IMR-90 (cell line): Measurements from ENCODE around the gene ZNF526. TPM values are rescaled to one million over a fixed set of nuclear protein-coding genes. Genes with fewer than 3 reads are reported as not detected.

Experiments used
- ATAC-seq: fragments of 200-7000 bp; cut with Tn5 transposase; 2 replicates; pipeline ENCODE4 v1.9.1; 2020; ENCODE audit warnings: low read depth, mild to moderate bottlenecking, moderate library complexity
- BruUV-seq: library from RNA; stranded (reverse); fragments of 400-500 nt; replicated peaks from 2 replicates; lab custom pipeline; 2021; lab: Mats Ljungman, UMichigan
- CTCF ChIA-PET: fragments of 300-600 bp; formaldehyde crosslinking; extraction: SDS; loops from one replicate; lab custom pipeline; 2021; ENCODE audit warnings: antibody characterized with exemption; lab: Yijun Ruan, JAX
- POLR2A ChIA-PET: fragments of 300-600 bp; sonication (Branson Sonifier 250); formaldehyde crosslinking; loops from one replicate; lab custom pipeline; 2022; ENCODE audit warnings: antibody characterized with exemption; ENCODE audit not compliant: unreplicated experiment; lab: Charles Lee
- DNase-seq: peaks from one replicate; pipeline ENCODE4 v3.0.0; 2013
- H2AFZ ChIP-seq: replicated peaks from 2 replicates; pipeline ENCODE3; 2013; ENCODE audit warnings: low read length, mild to moderate bottlenecking; ENCODE audit not compliant: poor library complexity
- H2AK5ac ChIP-seq: 2 replicates; pipeline ENCODE4 v1.6.1; 2013; ENCODE audit warnings: low read depth, low read length, inconsistent platforms
- H2AK9ac ChIP-seq: replicated peaks from 2 replicates; pipeline ENCODE3; 2013; ENCODE audit warnings: mild to moderate bottlenecking, low read depth, low read length, moderate library complexity; ENCODE audit not compliant: poor library complexity
- H2BK120ac ChIP-seq: 2 replicates; pipeline ENCODE4 v1.6.1; 2013; ENCODE audit warnings: low read depth, low read length, inconsistent platforms
- H2BK15ac ChIP-seq: 3 replicates; pipeline ENCODE4 v1.6.1; 2013; ENCODE audit warnings: low read depth, low read length, inconsistent platforms
- H2BK20ac ChIP-seq: 2 replicates; pipeline ENCODE4 v1.6.1; 2013; ENCODE audit warnings: low read depth, mild to moderate bottlenecking, inconsistent platforms, low read length, moderate library complexity
- H2BK5ac ChIP-seq: 2 replicates; pipeline ENCODE4 v1.6.1; 2013; ENCODE audit warnings: mild to moderate bottlenecking, low read depth, low read length, inconsistent platforms; ENCODE audit not compliant: poor library complexity, severe bottlenecking
- H3K14ac ChIP-seq: replicated peaks from 2 replicates; pipeline ENCODE4 v1.6.1; 2013; ENCODE audit warnings: low read depth, low read length, inconsistent platforms
- H3K18ac ChIP-seq: 2 replicates; pipeline ENCODE4 v1.6.1; 2013; ENCODE audit warnings: low read depth, low read length, control low read depth
- H3K23ac ChIP-seq: 2 replicates; pipeline ENCODE4 v1.6.1; 2013; ENCODE audit warnings: low read depth, low read length, inconsistent platforms
- H3K27ac ChIP-seq: 2 replicates; pipeline ENCODE4 v1.5.1; 2013; ENCODE audit warnings: mild to moderate bottlenecking, control low read depth, low read length; ENCODE audit not compliant: insufficient read depth
- H3K27me3 ChIP-seq: 2 replicates; pipeline ENCODE4 v1.6.1; 2013; ENCODE audit warnings: low read length; ENCODE audit not compliant: control insufficient read depth, insufficient read depth
- H3K36me3 ChIP-seq: 2 replicates; pipeline ENCODE4 v1.6.1; 2013; ENCODE audit warnings: low read length, mixed read lengths; ENCODE audit not compliant: control insufficient read depth, insufficient read depth
- H3K4ac ChIP-seq: 2 replicates; pipeline ENCODE4 v1.6.1; 2013; ENCODE audit warnings: low read depth, low read length, inconsistent platforms
- H3K4me1 ChIP-seq: 2 replicates; pipeline ENCODE4 v1.6.1; 2013; ENCODE audit warnings: low read length, mixed read lengths; ENCODE audit not compliant: control insufficient read depth, insufficient read depth
- H3K4me2 ChIP-seq: 2 replicates; pipeline ENCODE4 v1.6.1; 2013; ENCODE audit warnings: low read depth, mild to moderate bottlenecking, control low read depth, low read length, moderate library complexity
- H3K4me3 ChIP-seq: 2 replicates; pipeline ENCODE4 v1.5.1; 2013; ENCODE audit warnings: low read depth, mild to moderate bottlenecking, control low read depth, low read length, moderate library complexity; ENCODE audit not compliant: insufficient read depth
- H3K56ac ChIP-seq: 2 replicates; pipeline ENCODE4 v1.6.1; 2013; ENCODE audit warnings: low read length, inconsistent platforms; ENCODE audit not compliant: insufficient read depth; ENCODE audit errors: extremely low read depth
- H3K79me1 ChIP-seq, 2 experiments: 2 replicates each; pipeline ENCODE4 v1.6.1; 2013; ENCODE audit warnings: low read length in 2 of 2, inconsistent platforms in 1 of 2, low read depth in 1 of 2
- H3K9ac ChIP-seq: 2 replicates; pipeline ENCODE4 v1.6.1; 2013; ENCODE audit warnings: low read depth, low read length, control low read depth
- H3K9me1 ChIP-seq: 2 replicates; pipeline ENCODE4 v1.6.1; 2013; ENCODE audit warnings: low read length, inconsistent platforms; ENCODE audit not compliant: insufficient read depth
- H3K9me3 ChIP-seq: 2 replicates; pipeline ENCODE4 v1.6.1; 2013; ENCODE audit warnings: low read length; ENCODE audit not compliant: control insufficient read depth, insufficient read depth
- H4K20me1 ChIP-seq: 2 replicates; pipeline ENCODE4 v1.6.1; 2013; ENCODE audit warnings: low read length, inconsistent platforms; ENCODE audit not compliant: insufficient read depth
- H4K5ac ChIP-seq: 2 replicates; pipeline ENCODE4 v1.6.1; 2013; ENCODE audit warnings: mild to moderate bottlenecking, low read depth, low read length, control low read depth
- H4K8ac ChIP-seq, 2 experiments: 2 replicates each; pipeline ENCODE4 v1.6.1; 2013; ENCODE audit warnings: low read depth in 2 of 2, low read length in 2 of 2, control low read depth in 1 of 2, inconsistent platforms in 1 of 2
- H4K91ac ChIP-seq: 2 replicates; pipeline ENCODE4 v1.6.1; 2013; ENCODE audit warnings: low read depth, low read length, inconsistent platforms; ENCODE audit not compliant: insufficient read depth
- BHLHE40 ChIP-seq: fragments of 150-350 bp; IDR thresholded peaks from 2 replicates; pipeline ENCODE4 v1.6.1; 2016; ENCODE audit warnings: mild to moderate bottlenecking, low read depth, low read length
- CTCF ChIP-seq: conservative IDR thresholded peaks from 2 replicates; pipeline ENCODE4 v1.5.1; 2012; ENCODE audit warnings: mild to moderate bottlenecking, low read depth, low read length, improper control_type of control experiment
- FOS ChIP-seq: fragments of 150-350 bp; IDR thresholded peaks from 2 replicates; pipeline ENCODE4 v1.6.1; 2016; ENCODE audit warnings: low read depth, low read length
- MXI1 ChIP-seq: IDR thresholded peaks from 2 replicates; pipeline ENCODE4 v1.6.1; 2012; ENCODE audit warnings: low read depth, mild to moderate bottlenecking, low read length, moderate library complexity, borderline replicate concordance
- POLR2A ChIP-seq: IDR thresholded peaks from 2 replicates; pipeline ENCODE4 v1.6.1; 2012; ENCODE audit warnings: mild to moderate bottlenecking, low read depth, low read length
- RFX5 ChIP-seq: IDR thresholded peaks from 2 replicates; pipeline ENCODE4 v1.8.0; 2012; ENCODE audit warnings: low read depth, mild to moderate bottlenecking, low read length, moderate library complexity
- WGBS, 2 experiments: methylation state at CpG; one replicate each; pipeline versions ENCODE4 v1.1.5 to v1.1.7; 2013; ENCODE audit warnings: missing lambda C conversion rate in 2 of 2; ENCODE audit not compliant: insufficient read length in 1 of 2; ENCODE audit errors: extremely low coverage in 2 of 2; 5-methylcytosine and 5-hydroxymethylcytosine counted together
- dilution Hi-C: fragments of 300-500 bp; cut with HindIII; formaldehyde crosslinking; loops from one replicate; pipeline ENCODE4 v1.14.3; 2018; ENCODE audit warnings: low sequenced_read_pairs; ENCODE audit not compliant: unreplicated experiment
- in situ Hi-C: fragments of 300-500 bp; cut with MboI; formaldehyde crosslinking; loops from 3 replicates; pipeline ENCODE4 v1.14.3; 2019; ENCODE audit warnings: low sequenced_read_pairs, inconsistent platforms, mixed read lengths
- intact Hi-C: fragments of 100-400 bp; cut with micrococcal nuclease; formaldehyde crosslinking; loops from 2 replicates; pipeline ENCODE4 v1.10.0; 2022
- polyA plus RNA-seq, 3 experiments: library from polyadenylated mRNA; depleted of rRNA; stranded (reverse); fragments of >200 nt; gene quantifications; 2 replicates each; pipeline ENCODE4 v1.2.3, GENCODE V29; 2012; ENCODE audit warnings: low replicate concordance in 1 of 3
- total RNA-seq: library from RNA; depleted of rRNA; stranded (reverse); fragments of >200 nt; gene quantifications from 2 replicates; pipeline ENCODE4 v1.2.3, GENCODE V29; 2012

Gene ZNF526
- total and polyA plus RNA-seq, 2 of the 4 experiments (the other 2 are of a cell fraction) = 7.3 to 13.6 TPM

GRCh38 chr19:42250183-42250665 lies 30.1 kb downstream of the ZNF526 start:
- dilution Hi-C loops = no loop called here

More at GRCh38 chr19:42250183-42250665, 30.1 kb downstream of the ZNF526 start:
- no TSS peak for BruUV-seq
- Histone ChIP-seq H3K27ac (peak overlapping the region; percentile 82), H3K4me3 (no peak overlapping the region), H3K79me1 (peaks cover 6 to 57% of the 10 kb centered on the region in 2 experiments; a peak in 3 of 4 replicates), H2BK120ac (peak overlapping the region; percentile 59; the same call in 1 of the 2 replicates), H2AK5ac (peak overlapping the region; percentile 86), H2BK15ac (no peak overlapping the region), H4K91ac (0 out of 2 replicates have a peak overlapping the region, but pooled peaks have one; percentile 66), H3K18ac (0 out of 2 replicates have a peak overlapping the region, but pooled peaks have one; percentile 62), H3K56ac (no peak overlapping the region; the same call in 1 of the 2 replicates), H4K20me1 (peaks cover 54% of the 10 kb centered on the region), H3K27me3 (no peaks in the 10 kb centered on the region), H3K4me1 (peaks cover 25% of the 10 kb centered on the region), H2AK9ac (no peak overlapping the region), H4K5ac (peak overlapping the region; percentile 63; the same call in 1 of the 2 replicates), H2BK20ac (no peak overlapping the region), H3K36me3 (peaks cover 15% of the 10 kb centered on the region), H3K23ac (peak overlapping the region; percentile 58), H4K8ac (peak overlapping the region; percentile 61 to 79; a peak in 1 of 4 replicates), H3K4me2 (peak overlapping the region; percentile 65), H3K4ac (peak overlapping the region; percentile 63), H2BK5ac (peak overlapping the region; percentile 78), H2AFZ (peak overlapping the region; percentile 43), H3K9me3 (no peaks in the 10 kb centered on the region), H3K9ac (peak overlapping the region; percentile 53), H3K9me1 (peaks cover 7% of the 10 kb centered on the region; the same call in 1 of the 2 replicates), H3K14ac (0 out of 2 replicates have a peak overlapping the region, but pooled peaks have one; percentile 44)
- POLR2A ChIA-PET = no interaction called here
- DNase-seq = no peak
- ATAC-seq = no peak
- TF ChIP-seq RFX5 = no peak
- no peak for TF ChIP-seq BHLHE40
- TF ChIP-seq FOS = no peak
- no peak for TF ChIP-seq MXI1
- TF ChIP-seq POLR2A = no peak
- TF ChIP-seq CTCF = no peak
- intact Hi-C loops = no loop called here
- WGBS, 2 experiments = 37% methylated on average over 9 of the region's 15 CpGs; no CpG with 5 or more reads in 1 of the 2 experiments
- CTCF ChIA-PET = interaction anchor here (0.6 to 1.2 kb wide), 2 partner anchors 29 to 141 kb away, joined by 3 to 5 read pairs; no protein-coding TSS in a partner anchor
- in situ Hi-C loops = no loop called here
